NCI-H187 (cell line): ENCODE measurements around the gene NUP42.

Experiments used
- DNase-seq, 2 experiments: peaks; one replicate each; lab custom pipeline; 2025; lab: John Stamatoyannopoulos, UW

Gene NUP42

GRCh38 chr7:23235813-23236221, 54.0 kb downstream of the NUP42 start:
- DNase-seq: no peak

- no peak for DNase-seq
These were observed 55.2 kb downstream of the NUP42 start for GRCh38 chr7:23237000-23237399.

DNA sequence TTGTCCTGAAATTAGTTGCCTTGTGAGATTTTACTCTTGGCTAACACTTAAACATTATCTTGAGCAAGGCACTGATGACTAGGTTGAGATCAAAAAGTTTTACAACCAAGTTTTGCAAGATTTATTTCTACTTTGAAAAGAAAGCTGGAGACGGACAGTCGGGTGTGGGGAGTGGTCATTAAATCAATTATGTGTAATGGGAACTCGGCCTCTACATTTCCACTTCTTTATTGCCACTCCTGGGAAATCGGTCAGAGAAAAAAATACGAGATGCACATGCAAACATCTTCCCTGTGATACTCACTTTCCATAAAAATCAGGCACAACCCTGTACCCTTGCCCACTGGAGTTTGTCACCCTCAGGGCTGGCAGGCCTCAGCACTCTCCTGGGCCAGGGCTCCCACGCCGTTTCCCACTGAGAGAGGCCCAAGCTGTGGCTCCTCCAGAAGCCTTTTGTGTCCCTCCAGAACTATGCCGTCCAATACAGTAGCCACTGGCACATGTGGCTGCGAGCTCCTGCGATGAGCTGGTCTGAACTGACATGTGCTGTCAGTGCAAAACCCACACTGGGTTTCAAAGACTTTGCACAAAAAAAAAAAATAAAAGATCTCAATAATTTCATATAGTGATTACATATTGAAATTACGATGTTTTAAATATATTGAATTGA, 57.3 kb downstream of the NUP42 start:
- DNase-seq: no peak

DNA sequence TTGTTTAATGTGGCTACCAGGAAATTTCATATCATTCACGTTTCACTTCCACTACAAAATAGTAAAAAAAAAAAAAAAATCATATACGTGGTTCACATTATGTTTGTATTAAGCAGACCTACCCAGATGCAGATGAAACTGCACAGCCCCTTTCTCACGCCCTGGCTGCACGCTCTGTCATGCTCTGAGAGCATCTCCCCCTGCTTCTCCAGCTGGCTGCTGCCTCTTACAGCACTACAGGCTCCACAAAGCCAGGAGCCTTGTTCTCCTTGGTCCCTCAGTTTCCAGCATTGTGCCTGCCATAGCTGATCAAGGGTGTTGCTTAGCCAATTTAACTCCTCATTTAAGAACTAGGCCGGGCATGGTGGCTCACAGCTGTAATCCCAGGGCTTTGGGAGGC, 57.9 kb downstream of the NUP42 start:
- no peak for DNase-seq

DNA sequence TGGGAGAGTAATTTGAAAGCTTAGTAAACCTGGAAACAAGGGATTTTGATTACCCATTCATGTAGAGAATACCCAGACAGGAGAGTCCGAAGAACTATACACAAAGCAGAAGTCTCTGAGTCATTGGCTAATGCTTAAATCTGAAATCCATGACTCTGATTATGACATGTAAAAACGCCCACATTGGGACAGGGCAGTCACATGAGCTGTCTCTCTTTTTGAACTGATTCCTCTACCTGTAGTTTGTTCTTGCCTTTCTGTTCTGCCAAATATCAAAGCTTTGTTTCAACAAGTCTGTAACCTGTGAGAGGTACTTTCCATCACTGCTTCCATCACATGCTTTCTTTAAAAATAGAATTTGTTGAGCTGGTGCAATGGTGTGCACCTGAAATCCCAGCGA, 60.5 kb downstream of the NUP42 start:
- DNase-seq: no peak

DNA sequence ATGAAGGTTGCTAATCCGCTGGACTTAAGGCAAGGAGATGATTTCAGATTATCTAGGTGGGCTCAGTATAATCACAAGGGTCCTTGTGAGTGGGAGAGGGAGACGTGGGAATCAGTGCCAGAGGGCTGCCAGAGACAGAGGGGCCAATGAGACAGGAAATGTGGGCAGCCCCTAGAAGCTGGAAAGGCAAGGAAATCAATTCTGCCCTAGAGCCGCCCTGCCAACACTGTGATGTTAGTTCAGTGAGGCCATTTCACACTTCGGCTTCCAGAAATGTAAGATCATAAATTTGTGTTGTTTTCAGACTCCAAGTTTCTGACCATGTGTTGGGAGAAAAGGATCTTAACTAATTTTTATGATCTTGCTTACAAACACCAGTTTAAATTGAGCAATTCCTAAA, 61.1 kb downstream of the NUP42 start:
- DNase-seq: no peak

DNA sequence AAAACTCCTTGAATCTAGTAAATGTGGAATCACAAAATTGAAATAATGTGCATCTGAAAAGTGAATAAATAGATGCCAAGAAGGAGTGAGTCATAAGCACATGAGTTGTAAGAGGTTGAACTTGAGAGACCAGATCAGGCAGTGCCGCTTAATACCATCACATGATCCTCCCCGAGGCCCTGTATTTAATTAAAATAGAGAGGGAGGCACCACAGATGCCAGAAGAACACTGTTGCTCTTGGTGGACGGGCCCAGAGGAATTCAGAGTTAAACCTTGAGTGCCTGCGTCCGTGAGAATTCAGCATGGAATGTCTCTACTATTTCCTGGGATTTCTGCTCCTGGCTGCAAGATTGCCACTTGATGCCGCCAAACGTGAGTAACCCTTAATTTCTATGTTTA, 64.7 kb downstream of the NUP42 start, which contains the start of gene GPNMB:
TSS of gene GPNMB (plus strand) at position 221 of the 400 bp plus-strand sequence. CDS start at position 304, 83 bp downstream.
- no peak for DNase-seq

DNA sequence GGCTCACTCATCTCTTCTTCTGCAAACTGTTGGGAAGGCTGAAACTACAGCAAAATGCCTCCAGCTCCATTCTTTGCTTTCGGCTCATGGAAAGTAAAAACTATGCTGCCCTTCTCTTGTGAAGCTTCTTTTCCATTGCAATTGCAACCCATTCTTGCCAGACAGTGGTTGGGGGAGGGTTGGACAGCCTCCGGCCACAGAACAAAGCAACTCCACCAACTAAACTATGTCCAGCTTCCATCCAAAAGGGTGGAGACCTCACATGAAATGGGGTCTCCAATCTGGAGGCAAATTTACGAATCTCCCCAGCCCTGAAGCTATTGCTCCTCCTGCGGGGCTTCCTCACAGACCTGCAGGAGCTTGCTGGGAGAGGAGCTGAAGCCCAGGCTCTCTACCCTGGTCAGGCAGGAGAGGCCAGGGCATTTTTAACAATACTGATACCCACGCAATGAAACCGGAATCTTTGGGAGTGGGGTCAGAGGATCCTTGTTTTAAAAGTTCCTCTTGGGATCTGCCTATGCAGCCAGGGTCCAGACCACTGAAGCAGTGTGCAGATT, 65.3 kb downstream of the NUP42 start:
- DNase-seq: no peak

DNA sequence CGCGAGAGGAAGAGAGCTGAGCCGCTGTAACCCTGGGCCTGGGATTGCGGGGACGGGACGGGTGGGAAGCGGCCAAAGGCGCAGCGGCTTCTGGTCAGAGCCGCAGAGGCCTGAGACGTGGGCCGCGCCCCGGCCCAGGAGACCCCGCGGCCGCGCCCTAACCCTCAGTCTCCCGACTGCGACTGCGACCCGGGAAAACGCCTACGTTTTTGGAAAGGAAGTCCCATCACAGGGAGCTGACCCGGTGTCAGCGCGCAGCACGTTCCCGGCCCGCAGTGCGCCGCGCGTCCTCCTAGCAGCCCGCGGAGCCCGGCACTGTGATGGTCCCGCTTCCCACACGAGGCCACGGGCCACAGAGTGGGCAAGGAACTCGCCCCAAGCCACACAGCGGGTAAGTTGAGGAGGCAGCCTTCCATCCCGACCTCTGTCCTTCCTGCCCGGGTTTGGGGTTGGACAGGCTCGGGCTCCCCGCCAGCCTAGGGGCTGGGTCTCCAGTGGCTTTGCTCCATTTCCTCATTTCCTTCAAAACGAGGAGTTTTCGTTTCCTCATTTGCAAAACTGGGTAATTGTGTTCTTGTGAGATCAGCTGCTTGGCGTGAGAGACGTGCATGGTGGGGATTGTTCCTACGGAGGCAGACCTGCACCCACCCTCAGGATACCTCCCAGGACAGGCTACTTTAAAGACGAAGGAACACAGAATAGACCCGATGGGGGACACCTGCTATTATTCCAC, 65.9 kb downstream of the NUP42 start:
- DNase-seq: no peak

- DNase-seq: no peak
These were observed 67.6 kb downstream of the NUP42 start for GRCh38 chr7:23249486-23249885.
